ENCODE measurements around the gene GPER1. TPM values are rescaled to one million over a fixed set of nuclear protein-coding genes. Genes with fewer than 3 reads are reported as not detected.

The GPER1 gene
- total RNA-seq, 1 experiment from 2014 or later = not detected

GRCh38 chr7:1085910-1086421 lies 1.9 kb upstream of the GPER1 start:
- no CpG with 5 or more reads among the region's 11 CpGs for WGBS (ENCODE audit: extremely low coverage, insufficient read length, low lambda C conversion rate)
- Histone ChIP-seq H2BK120ac (ENCODE audit: low read depth, low read length, poor library complexity, severe bottlenecking) (no peak overlapping the region), H2BK5ac (ENCODE audit: insufficient read length, low read length) (no peak overlapping the region), H3K79me2 (ENCODE audit: insufficient read depth, low read length) (no peaks in the 10 kb centered on the region), H2BK12ac (ENCODE audit: insufficient read length, low read depth, low read length) (no peak overlapping the region), H3K27me3 (ENCODE audit: insufficient read depth, low read length) (no peaks in the 10 kb centered on the region), H3K56ac (ENCODE audit: insufficient read length, low read depth, low read length) (no peak overlapping the region), H3K23ac (ENCODE audit: insufficient read length, low read depth, low read length) (no peak overlapping the region), H2AK5ac (ENCODE audit: insufficient read length, low read length) (no peak overlapping the region), H3K9me3 (ENCODE audit: control insufficient read depth, low read depth, low read length) (no peaks in the 10 kb centered on the region), H2BK20ac (ENCODE audit: low read depth, low read length, poor library complexity, severe bottlenecking) (no peak overlapping the region), H2BK15ac (ENCODE audit: low read depth, low read length) (no peak overlapping the region), H3T11ph (ENCODE audit: low read length) (no peak overlapping the region), H4K5ac (ENCODE audit: insufficient read length, low read depth, low read length) (no peak overlapping the region), H3K4me2 (ENCODE audit: insufficient read depth, insufficient read length, low read length) (no peak overlapping the region), H3K14ac (ENCODE audit: insufficient read depth, low read length) (no peak overlapping the region), H3K4ac (ENCODE audit: low read depth, low read length) (no peak overlapping the region), H3K79me1 (ENCODE audit: insufficient read depth, low read depth, low read length, poor library complexity, severe bottlenecking) (no peaks in the 10 kb centered on the region), H4K20me1 (ENCODE audit: control insufficient read depth, insufficient read depth, insufficient read length) (no peaks in the 10 kb centered on the region), H4K8ac (replicated peaks; ENCODE audit: insufficient read length, low read depth, low read length) (no peak overlapping the region), H4K91ac (ENCODE audit: insufficient read length, low read depth, low read length) (no peak overlapping the region), H3K4me1 (ENCODE audit: insufficient read depth, low read length) (peaks cover 2% of the 10 kb centered on the region; the same call in 1 of the 2 replicates), H3K9ac (ENCODE audit: extremely low read depth, insufficient read length, low read length) (no peak overlapping the region), H3K27ac (ENCODE audit: insufficient read length, low read depth, low read length) (no peak overlapping the region), H2AFZ (ENCODE audit: low read length) (no peak overlapping the region), H3K23me2 (ENCODE audit: insufficient read length, low read depth, low read length, poor library complexity, severe bottlenecking) (peaks cover 3% of the 10 kb centered on the region), H3K18ac (ENCODE audit: insufficient read length, low read depth, low read length) (no peak overlapping the region)
- Mint-ChIP-seq H3K4me1 (peaks cover 20 to 22% of the 10 kb centered on the region in 2 experiments), H3K9me3 (no peaks in the 10 kb centered on the region), H3K27me3 (ENCODE audit: low read depth) (no peaks in the 10 kb centered on the region), H3K27ac (no peak overlapping the region), H3K4me3 (no peak overlapping the region), H3K36me3 (ENCODE audit: insufficient read depth in 1 of 3, low read depth in 3 of 3) (peaks cover 0 to 3% (median 0%) of the 10 kb centered on the region in 3 experiments; a peak in 2 of 7 replicates)
- no peak for TF ChIP-seq CTCF (conservative IDR thresholded peaks at IDR 0.05)
- no peak for DNase-seq

Data from H9 (cell line).